ENCODE data around the gene DLX4. TPM values are rescaled to one million over a fixed set of nuclear protein-coding genes. Genes with fewer than 3 reads are reported as not detected.

Gene DLX4
- total RNA-seq, 1 donor from 2014 or later = not detected

GRCh38 chr17:49964769-49965523, 4.0 kb upstream of the DLX4 start:
- Mint-ChIP-seq H3K9me3 (ENCODE audit: unreplicated experiment) (peaks cover 21% of the 10 kb centered on the region), H3K27me3 (ENCODE audit: low read depth, unreplicated experiment) (peaks cover 87% of the 10 kb centered on the region), H3K4me3 (ENCODE audit: unreplicated experiment) (no peak overlapping the region), H3K27ac (ENCODE audit: unreplicated experiment) (peak overlapping the region; percentile 62), H3K4me1 (ENCODE audit: low read depth, unreplicated experiment) (peaks cover 7% of the 10 kb centered on the region), H3K36me3 (ENCODE audit: low read depth, unreplicated experiment) (peaks cover 3% of the 10 kb centered on the region)
- H3K27ac ChIP-seq (ENCODE audit: low read depth, low read length) = no peak overlapping the region
- H3K4me3 ChIP-seq (ENCODE audit: insufficient read depth, low read depth, low read length) = no peak overlapping the region
- no peak for FAIRE-seq
- peaks cover 12% of the 10 kb centered on the region for H4K20me1 ChIP-seq (ENCODE audit: insufficient read depth, low read length)
- H3K4me2 ChIP-seq (ENCODE audit: low read length) = no peak overlapping the region
- no peak overlapping the region for H3K9ac ChIP-seq (ENCODE audit: low read length)
- H3K36me3 ChIP-seq (ENCODE audit: insufficient read depth, low read length) = no peaks in the 10 kb centered on the region
- H3K4me1 ChIP-seq (ENCODE audit: insufficient read depth, low read length) = peaks cover 6% of the 10 kb centered on the region
- DNase-seq (ENCODE audit: low read depth) = no peak
- no peaks in the 10 kb centered on the region for H3K79me2 ChIP-seq (ENCODE audit: insufficient read depth, low read length)
- no peak overlapping the region for H2AFZ ChIP-seq (ENCODE audit: low read depth, low read length)
- peaks cover 83% of the 10 kb centered on the region for H3K27me3 ChIP-seq (ENCODE audit: insufficient read depth, low read length)
- TF ChIP-seq CTCF (IDR thresholded peaks at IDR 0.05; ENCODE audit: insufficient read depth, low read depth, low read length) = no peak
- TF ChIP-seq EZH2 (IDR thresholded peaks at IDR 0.05; ENCODE audit: insufficient read depth, low read length) = peak; percentile 95
- H3K9me3 ChIP-seq (ENCODE audit: insufficient read depth, low read depth, low read length) = no peaks in the 10 kb centered on the region

- H3K27me3 ChIP-seq (ENCODE audit: insufficient read depth, low read length) = peaks cover 89% of the 10 kb centered on the region
- no peak overlapping the region for H3K9ac ChIP-seq (ENCODE audit: low read length)
- H3K36me3 ChIP-seq (ENCODE audit: insufficient read depth, low read length) = no peaks in the 10 kb centered on the region
- H3K4me3 ChIP-seq (ENCODE audit: insufficient read depth, low read depth, low read length) = no peak overlapping the region
- H3K4me1 Mint-ChIP-seq (ENCODE audit: low read depth, unreplicated experiment) = peaks cover 7% of the 10 kb centered on the region
- no peaks in the 10 kb centered on the region for H3K9me3 ChIP-seq (ENCODE audit: insufficient read depth, low read depth, low read length)
- H3K4me2 ChIP-seq (ENCODE audit: low read length) = no peak overlapping the region
- DNase-seq (ENCODE audit: low read depth) (no peak), FAIRE-seq (no peak)
- peaks cover 3% of the 10 kb centered on the region for H3K36me3 Mint-ChIP-seq (ENCODE audit: low read depth, unreplicated experiment)
- H3K4me1 ChIP-seq (ENCODE audit: insufficient read depth, low read length) = peaks cover 6% of the 10 kb centered on the region
- peaks cover 93% of the 10 kb centered on the region for H3K27me3 Mint-ChIP-seq (ENCODE audit: low read depth, unreplicated experiment)
- H3K27ac ChIP-seq (ENCODE audit: low read depth, low read length) = no peak overlapping the region
- TF ChIP-seq EZH2 (IDR thresholded peaks at IDR 0.05; ENCODE audit: insufficient read depth, low read length) = no peak
- no peak for TF ChIP-seq CTCF (IDR thresholded peaks at IDR 0.05; ENCODE audit: insufficient read depth, low read depth, low read length)
- H3K4me3 Mint-ChIP-seq (ENCODE audit: unreplicated experiment) = no peak overlapping the region
- H3K27ac Mint-ChIP-seq (ENCODE audit: unreplicated experiment) = peak overlapping the region; percentile 27
- peaks cover 15% of the 10 kb centered on the region for H4K20me1 ChIP-seq (ENCODE audit: insufficient read depth, low read length)
- no peaks in the 10 kb centered on the region for H3K79me2 ChIP-seq (ENCODE audit: insufficient read depth, low read length)
- H3K9me3 Mint-ChIP-seq (ENCODE audit: unreplicated experiment) = peaks cover 22% of the 10 kb centered on the region
- no peak overlapping the region for H2AFZ ChIP-seq (ENCODE audit: low read depth, low read length)
Measured at GRCh38 chr17:49965524-49965909, 3.5 kb upstream of the DLX4 start.

- Mint-ChIP-seq H3K9me3 (ENCODE audit: unreplicated experiment) (peaks cover 29% of the 10 kb centered on the region), H3K27me3 (ENCODE audit: low read depth, unreplicated experiment) (peaks cover 94% of the 10 kb centered on the region), H3K27ac (ENCODE audit: unreplicated experiment) (peak overlapping the region; percentile 50), H3K4me1 (ENCODE audit: low read depth, unreplicated experiment) (peaks cover 7% of the 10 kb centered on the region), H3K4me3 (ENCODE audit: unreplicated experiment) (no peak overlapping the region), H3K36me3 (ENCODE audit: low read depth, unreplicated experiment) (peaks cover 3% of the 10 kb centered on the region)
- Histone ChIP-seq H3K9ac (ENCODE audit: low read length) (no peak overlapping the region), H3K27ac (ENCODE audit: low read depth, low read length) (no peak overlapping the region), H3K4me1 (ENCODE audit: insufficient read depth, low read length) (peaks cover 6% of the 10 kb centered on the region), H3K4me3 (ENCODE audit: insufficient read depth, low read depth, low read length) (no peak overlapping the region), H3K36me3 (ENCODE audit: insufficient read depth, low read length) (no peaks in the 10 kb centered on the region), H3K27me3 (ENCODE audit: insufficient read depth, low read length) (peaks cover 94% of the 10 kb centered on the region), H2AFZ (ENCODE audit: low read depth, low read length) (no peak overlapping the region), H4K20me1 (ENCODE audit: insufficient read depth, low read length) (peaks cover 25% of the 10 kb centered on the region), H3K9me3 (ENCODE audit: insufficient read depth, low read depth, low read length) (no peaks in the 10 kb centered on the region), H3K4me2 (ENCODE audit: low read length) (no peak overlapping the region), H3K79me2 (ENCODE audit: insufficient read depth, low read length) (no peaks in the 10 kb centered on the region)
- DNase-seq (ENCODE audit: low read depth) (no peak), FAIRE-seq (no peak)
- no peak for TF ChIP-seq CTCF (IDR thresholded peaks at IDR 0.05; ENCODE audit: insufficient read depth, low read depth, low read length)
- no peak for TF ChIP-seq EZH2 (IDR thresholded peaks at IDR 0.05; ENCODE audit: insufficient read depth, low read length)
Measured at GRCh38 chr17:49966767-49967166, 2.2 kb upstream of the DLX4 start.

Data from astrocyte (in vitro differentiated cells and primary cell).